ENCODE results near the gene LRBA. TPM values are rescaled to one million over a fixed set of nuclear protein-coding genes. Genes with fewer than 3 reads are reported as not detected.

Gene LRBA
- total RNA-seq, 1 donor from 2014 or later: 26.4 TPM

DNA sequence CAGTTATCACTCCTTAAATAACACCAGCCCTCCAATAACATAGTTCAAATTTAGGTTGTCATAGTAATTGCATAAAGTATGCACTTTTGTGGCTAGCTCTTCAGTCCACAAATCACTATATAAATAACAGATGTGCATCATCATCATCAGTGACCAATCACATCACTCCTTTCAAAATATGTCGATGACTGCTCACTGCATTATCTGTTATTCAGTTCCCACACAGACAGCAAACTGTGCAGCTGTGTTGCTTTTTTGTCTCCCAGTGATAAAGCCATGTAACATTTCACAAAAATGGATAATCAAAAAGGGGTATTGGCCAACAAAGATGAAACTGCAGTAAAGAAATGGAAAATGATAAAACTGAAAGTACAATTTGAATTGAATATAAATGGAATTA, 731.4 kb downstream of the LRBA start:
- H3K4me1 Mint-ChIP-seq (ENCODE audit: low read depth, unreplicated experiment): peaks cover 20% of the 10 kb centered on the region
- DNase-seq: no peak
- H3K9me3 Mint-ChIP-seq (ENCODE audit: unreplicated experiment): no peaks in the 10 kb centered on the region
- no peak overlapping the region for H3K27ac Mint-ChIP-seq (ENCODE audit: unreplicated experiment)
- H3K27me3 Mint-ChIP-seq (ENCODE audit: unreplicated experiment): peaks cover 2% of the 10 kb centered on the region
- no peak overlapping the region for H3K4me3 Mint-ChIP-seq (ENCODE audit: unreplicated experiment)
- H3K36me3 Mint-ChIP-seq (ENCODE audit: unreplicated experiment): no peaks in the 10 kb centered on the region
- TF ChIP-seq, protein P1, sequence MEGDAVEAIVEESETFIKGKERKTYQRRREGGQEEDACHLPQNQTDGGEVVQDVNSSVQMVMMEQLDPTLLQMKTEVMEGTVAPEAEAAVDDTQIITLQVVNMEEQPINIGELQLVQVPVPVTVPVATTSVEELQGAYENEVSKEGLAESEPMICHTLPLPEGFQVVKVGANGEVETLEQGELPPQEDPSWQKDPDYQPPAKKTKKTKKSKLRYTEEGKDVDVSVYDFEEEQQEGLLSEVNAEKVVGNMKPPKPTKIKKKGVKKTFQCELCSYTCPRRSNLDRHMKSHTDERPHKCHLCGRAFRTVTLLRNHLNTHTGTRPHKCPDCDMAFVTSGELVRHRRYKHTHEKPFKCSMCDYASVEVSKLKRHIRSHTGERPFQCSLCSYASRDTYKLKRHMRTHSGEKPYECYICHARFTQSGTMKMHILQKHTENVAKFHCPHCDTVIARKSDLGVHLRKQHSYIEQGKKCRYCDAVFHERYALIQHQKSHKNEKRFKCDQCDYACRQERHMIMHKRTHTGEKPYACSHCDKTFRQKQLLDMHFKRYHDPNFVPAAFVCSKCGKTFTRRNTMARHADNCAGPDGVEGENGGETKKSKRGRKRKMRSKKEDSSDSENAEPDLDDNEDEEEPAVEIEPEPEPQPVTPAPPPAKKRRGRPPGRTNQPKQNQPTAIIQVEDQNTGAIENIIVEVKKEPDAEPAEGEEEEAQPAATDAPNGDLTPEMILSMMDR (IDR thresholded peaks at IDR 0.05; ENCODE audit: partially characterized antibody, unreplicated experiment): no peak

DNA sequence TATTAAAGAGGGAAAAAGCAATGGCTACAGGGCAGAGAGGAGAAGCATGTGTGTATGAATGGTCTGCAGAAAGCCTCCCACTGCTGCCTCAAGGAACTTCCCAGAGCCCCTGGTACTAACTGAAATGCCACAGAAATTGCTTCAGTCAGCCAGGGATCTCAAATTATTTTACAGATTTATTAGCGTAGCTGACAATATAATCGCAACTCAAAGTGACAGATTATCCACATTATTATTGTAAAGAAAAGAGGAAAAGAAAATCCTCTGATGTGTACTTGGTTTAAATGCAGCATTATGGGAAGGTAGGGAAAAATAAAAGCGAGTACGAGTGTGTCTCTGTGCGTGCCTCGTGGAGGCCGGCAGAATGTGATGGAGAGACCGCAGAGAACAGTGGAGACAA, 734.1 kb downstream of the LRBA start:
- DNase-seq: no peak
- no peaks in the 10 kb centered on the region for H3K27me3 Mint-ChIP-seq (ENCODE audit: unreplicated experiment)
- H3K4me1 Mint-ChIP-seq (ENCODE audit: low read depth, unreplicated experiment): peaks cover 20% of the 10 kb centered on the region
- TF ChIP-seq, protein P1 (IDR thresholded peaks at IDR 0.05; ENCODE audit: partially characterized antibody, unreplicated experiment): no peak
- H3K36me3 Mint-ChIP-seq (ENCODE audit: unreplicated experiment): peaks cover 5% of the 10 kb centered on the region
- no peak overlapping the region for H3K4me3 Mint-ChIP-seq (ENCODE audit: unreplicated experiment)
- H3K9me3 Mint-ChIP-seq (ENCODE audit: unreplicated experiment): peaks cover 5% of the 10 kb centered on the region
- no peak overlapping the region for H3K27ac Mint-ChIP-seq (ENCODE audit: unreplicated experiment)

DNA sequence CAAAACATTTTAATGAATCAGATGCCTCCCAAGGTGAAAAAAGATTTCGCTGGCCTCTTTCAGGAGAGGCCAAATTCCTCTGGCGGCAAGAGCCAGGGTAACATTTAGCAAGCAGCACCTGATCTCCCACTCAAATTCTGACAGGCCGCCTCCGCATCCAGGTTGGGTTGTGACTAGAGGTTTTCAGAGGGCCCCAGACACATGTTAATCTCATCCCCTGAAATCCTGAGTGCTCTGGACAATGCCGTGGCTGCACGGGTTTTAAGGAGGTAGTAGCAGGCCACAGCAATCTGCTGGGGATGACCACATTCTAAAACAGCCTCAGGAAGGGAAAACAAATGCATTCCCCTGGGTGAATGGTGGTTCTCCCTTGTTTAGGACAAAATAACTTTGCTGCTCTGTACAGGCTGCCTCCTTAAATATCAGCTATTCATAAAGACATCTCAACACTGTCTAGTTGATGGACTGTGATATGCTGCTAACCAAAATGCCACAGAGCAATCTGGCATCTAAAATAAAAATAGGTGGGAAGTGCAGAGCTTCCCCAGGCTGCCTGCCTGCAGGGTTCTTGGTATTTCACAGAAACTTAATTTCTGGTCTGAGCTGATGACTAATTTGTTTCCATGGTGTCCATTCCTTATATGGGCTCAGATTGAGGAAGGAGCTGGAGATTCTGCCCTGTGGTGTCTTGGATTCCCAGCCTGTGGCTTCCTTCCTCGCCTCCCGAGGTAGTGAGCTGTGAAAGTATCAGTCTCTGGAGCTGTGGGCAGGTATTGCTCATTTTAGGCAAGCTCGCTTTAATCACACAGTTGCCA, 734.8 kb downstream of the LRBA start:
- no peak overlapping the region for H3K4me3 Mint-ChIP-seq (ENCODE audit: unreplicated experiment)
- H3K4me1 Mint-ChIP-seq (ENCODE audit: low read depth, unreplicated experiment): peaks cover 20% of the 10 kb centered on the region

DNA sequence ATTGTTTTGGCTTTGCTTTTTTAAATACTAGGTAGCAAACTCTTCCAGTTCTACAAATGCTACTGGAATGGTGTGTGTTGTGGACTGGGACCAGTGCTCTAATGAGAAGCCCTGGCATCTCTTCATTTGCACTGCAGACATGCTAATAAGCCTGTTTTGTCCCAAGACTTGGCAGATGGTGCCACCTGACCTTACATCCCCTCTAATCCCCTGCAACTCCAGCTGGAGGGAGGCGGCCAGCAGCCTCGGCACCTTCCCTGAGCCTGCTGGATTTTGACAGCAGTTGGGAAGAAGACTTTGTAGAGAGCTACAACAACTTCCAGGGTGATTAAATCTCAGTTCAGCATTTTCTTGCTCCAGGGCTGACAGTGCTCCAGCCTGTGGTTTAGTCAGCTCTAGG, 736.9 kb downstream of the LRBA start:
- Mint-ChIP-seq H3K4me1 (ENCODE audit: low read depth, unreplicated experiment) (peaks cover 20% of the 10 kb centered on the region), H3K27me3 (ENCODE audit: unreplicated experiment) (no peaks in the 10 kb centered on the region), H3K27ac (ENCODE audit: unreplicated experiment) (no peak overlapping the region), H3K4me3 (ENCODE audit: unreplicated experiment) (no peak overlapping the region), H3K9me3 (ENCODE audit: unreplicated experiment) (peaks cover 14% of the 10 kb centered on the region), H3K36me3 (ENCODE audit: unreplicated experiment) (peaks cover 11% of the 10 kb centered on the region)
- TF ChIP-seq, protein P1 (IDR thresholded peaks at IDR 0.05; ENCODE audit: partially characterized antibody, unreplicated experiment): no peak
- peak; percentile 47 for DNase-seq

More for the DNA sequence above, 734.8 kb downstream of the LRBA start:
- H3K27ac Mint-ChIP-seq (ENCODE audit: unreplicated experiment): no peak overlapping the region
- H3K27me3 Mint-ChIP-seq (ENCODE audit: unreplicated experiment): no peaks in the 10 kb centered on the region
- TF ChIP-seq, protein P1 (IDR thresholded peaks at IDR 0.05; ENCODE audit: partially characterized antibody, unreplicated experiment): no peak
- H3K36me3 Mint-ChIP-seq (ENCODE audit: unreplicated experiment): peaks cover 5% of the 10 kb centered on the region
- H3K9me3 Mint-ChIP-seq (ENCODE audit: unreplicated experiment): peaks cover 5% of the 10 kb centered on the region
- DNase-seq: no peak

DNA sequence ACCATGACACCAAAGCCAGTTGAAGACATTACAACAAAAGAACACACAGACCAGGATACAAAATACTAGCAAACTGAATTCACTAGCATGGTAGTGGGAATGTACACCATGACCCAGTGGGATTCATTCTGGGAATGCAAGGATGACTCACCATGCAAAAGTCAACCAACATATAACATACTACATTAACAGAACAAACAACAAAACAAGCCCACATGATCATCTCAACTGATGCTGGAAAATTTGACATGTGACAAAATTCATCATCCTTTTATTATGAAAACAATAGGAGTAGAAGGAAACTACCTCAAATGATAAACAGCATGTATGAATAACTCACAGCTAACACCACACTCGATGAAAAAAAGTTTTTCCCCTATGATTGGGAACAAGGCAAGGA, 746.6 kb downstream of the LRBA start:
- no peak overlapping the region for H3K4me3 Mint-ChIP-seq (ENCODE audit: unreplicated experiment)
- DNase-seq: no peak
- H3K9me3 Mint-ChIP-seq (ENCODE audit: unreplicated experiment): peaks cover 4% of the 10 kb centered on the region
- no peaks in the 10 kb centered on the region for H3K4me1 Mint-ChIP-seq (ENCODE audit: low read depth, unreplicated experiment)
- peaks cover 4% of the 10 kb centered on the region for H3K27me3 Mint-ChIP-seq (ENCODE audit: unreplicated experiment)
- TF ChIP-seq, protein P1 (IDR thresholded peaks at IDR 0.05; ENCODE audit: partially characterized antibody, unreplicated experiment): no peak
- no peak overlapping the region for H3K27ac Mint-ChIP-seq (ENCODE audit: unreplicated experiment)
- H3K36me3 Mint-ChIP-seq (ENCODE audit: unreplicated experiment): peaks cover 25% of the 10 kb centered on the region

All from glutamatergic neuron (in vitro differentiated cells).